ENCODE data around the gene ADAM12.
A peak's percentile ranks its signal among the peaks of the same experiment; 100 is the strongest.

ADAM12 gene

DNA sequence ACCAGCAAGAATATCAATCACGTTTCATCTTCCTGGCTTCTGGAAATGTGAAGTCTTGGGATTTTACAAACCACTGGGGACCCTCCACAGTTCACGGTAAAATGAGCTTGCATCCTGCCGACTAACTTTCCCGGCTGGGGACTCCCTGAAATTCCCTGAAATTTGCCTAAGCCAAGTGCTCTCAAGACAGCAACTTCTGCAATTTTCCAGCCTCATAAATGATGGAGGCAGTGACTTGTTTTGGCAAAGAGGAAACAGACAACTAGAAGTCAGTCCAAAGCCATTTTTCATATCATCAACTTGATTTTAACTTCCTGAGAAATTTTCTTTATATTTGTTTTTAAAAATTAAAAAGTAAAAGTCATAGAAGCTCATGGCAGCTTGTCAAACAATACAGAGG is 279.6 kb downstream of the ADAM12 start:
- TF ChIP-seq, protein P1, sequence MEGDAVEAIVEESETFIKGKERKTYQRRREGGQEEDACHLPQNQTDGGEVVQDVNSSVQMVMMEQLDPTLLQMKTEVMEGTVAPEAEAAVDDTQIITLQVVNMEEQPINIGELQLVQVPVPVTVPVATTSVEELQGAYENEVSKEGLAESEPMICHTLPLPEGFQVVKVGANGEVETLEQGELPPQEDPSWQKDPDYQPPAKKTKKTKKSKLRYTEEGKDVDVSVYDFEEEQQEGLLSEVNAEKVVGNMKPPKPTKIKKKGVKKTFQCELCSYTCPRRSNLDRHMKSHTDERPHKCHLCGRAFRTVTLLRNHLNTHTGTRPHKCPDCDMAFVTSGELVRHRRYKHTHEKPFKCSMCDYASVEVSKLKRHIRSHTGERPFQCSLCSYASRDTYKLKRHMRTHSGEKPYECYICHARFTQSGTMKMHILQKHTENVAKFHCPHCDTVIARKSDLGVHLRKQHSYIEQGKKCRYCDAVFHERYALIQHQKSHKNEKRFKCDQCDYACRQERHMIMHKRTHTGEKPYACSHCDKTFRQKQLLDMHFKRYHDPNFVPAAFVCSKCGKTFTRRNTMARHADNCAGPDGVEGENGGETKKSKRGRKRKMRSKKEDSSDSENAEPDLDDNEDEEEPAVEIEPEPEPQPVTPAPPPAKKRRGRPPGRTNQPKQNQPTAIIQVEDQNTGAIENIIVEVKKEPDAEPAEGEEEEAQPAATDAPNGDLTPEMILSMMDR (IDR thresholded peaks at IDR 0.05; ENCODE audit: control extremely low read depth, extremely low read depth, low read depth, missing control alignments) = no peak
- CTCF ChIA-PET = no interaction called here
- DNase-seq (ENCODE audit: extremely low spot score) = no peak
- POLR2A ChIA-PET = no interaction called here

DNA sequence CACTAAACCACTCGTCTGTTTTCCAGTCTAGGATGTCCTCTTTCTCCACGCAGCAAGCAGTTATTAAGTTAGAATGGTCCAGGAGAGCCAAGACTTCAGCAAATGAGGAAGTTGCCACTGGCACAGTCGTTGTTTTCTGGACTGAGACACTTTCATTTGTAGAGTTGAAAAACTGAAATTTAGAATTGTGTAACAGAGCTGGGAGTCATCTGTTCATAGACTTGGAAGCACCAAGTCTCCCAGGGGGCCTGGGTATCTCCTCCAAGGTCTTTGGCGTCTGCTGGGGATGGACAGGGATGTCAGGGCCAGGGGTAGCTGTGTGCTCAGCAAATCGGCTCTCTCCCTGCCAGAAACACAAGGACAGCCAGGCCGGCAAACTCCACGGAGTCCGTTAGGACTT is 283.5 kb downstream of the ADAM12 start:
- ChIA-PET CTCF (no interaction called here), POLR2A (no interaction called here)
- DNase-seq (ENCODE audit: extremely low spot score) = no peak
- TF ChIP-seq, protein P1 (IDR thresholded peaks at IDR 0.05; ENCODE audit: control extremely low read depth, extremely low read depth, low read depth, missing control alignments) = no peak

DNA sequence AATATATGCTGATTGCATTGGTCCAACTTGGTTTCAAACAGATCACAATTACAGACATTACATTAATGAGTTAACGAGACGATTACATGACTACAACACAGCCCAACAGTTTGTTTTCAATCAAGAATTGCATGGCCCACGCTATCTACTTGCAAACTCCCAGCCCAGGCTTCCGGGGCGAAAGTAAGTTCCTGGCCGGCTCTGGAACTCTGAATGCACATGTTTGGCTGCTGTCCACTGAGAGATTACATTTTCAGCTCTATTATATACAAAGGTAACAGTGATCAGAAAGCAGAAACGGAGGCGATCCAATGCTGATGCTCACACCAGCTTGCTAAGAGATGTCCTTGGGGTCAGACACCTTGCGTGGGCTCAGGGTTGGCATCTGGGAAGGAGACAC is 285.6 kb downstream of the ADAM12 start:
- ChIA-PET CTCF (interaction anchor here (1.8 to 2.2 kb wide), 2 partner anchors 11 to 16 kb away, joined by 3 to 5 read pairs; no protein-coding TSS in a partner anchor), POLR2A (no interaction called here)
- TF ChIP-seq, protein P1 (IDR thresholded peaks at IDR 0.05; ENCODE audit: control extremely low read depth, extremely low read depth, low read depth, missing control alignments) = no peak
- DNase-seq (ENCODE audit: extremely low spot score) = no peak

DNA sequence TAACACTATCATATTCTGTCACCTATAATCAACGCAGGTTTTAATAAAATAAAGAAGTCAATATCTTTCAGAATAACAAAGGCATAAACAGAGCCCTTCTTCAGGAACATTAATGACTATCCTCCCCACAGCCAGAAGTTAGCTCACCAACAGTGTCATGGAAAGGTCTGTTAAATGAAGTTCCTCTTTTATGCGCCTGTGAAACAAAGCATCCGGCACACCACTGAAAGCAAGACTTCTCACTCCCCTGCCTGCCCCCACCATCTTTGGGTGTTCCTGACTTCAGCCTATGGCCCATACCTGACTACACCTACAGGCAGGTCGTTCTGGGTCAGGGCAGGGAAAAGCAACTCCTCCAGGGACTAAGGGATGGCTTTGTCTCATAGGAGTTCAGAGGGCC is 286.5 kb downstream of the ADAM12 start:
- peak; percentile 56 for DNase-seq (ENCODE audit: extremely low spot score)
- ChIA-PET POLR2A (no interaction called here), CTCF (interaction anchor here (1.8 to 2.2 kb wide), 2 partner anchors 10 to 16 kb away, joined by 3 to 5 read pairs; no protein-coding TSS in a partner anchor)
- TF ChIP-seq, protein P1 (IDR thresholded peaks at IDR 0.05; ENCODE audit: control extremely low read depth, extremely low read depth, low read depth, missing control alignments) = no peak

DNA sequence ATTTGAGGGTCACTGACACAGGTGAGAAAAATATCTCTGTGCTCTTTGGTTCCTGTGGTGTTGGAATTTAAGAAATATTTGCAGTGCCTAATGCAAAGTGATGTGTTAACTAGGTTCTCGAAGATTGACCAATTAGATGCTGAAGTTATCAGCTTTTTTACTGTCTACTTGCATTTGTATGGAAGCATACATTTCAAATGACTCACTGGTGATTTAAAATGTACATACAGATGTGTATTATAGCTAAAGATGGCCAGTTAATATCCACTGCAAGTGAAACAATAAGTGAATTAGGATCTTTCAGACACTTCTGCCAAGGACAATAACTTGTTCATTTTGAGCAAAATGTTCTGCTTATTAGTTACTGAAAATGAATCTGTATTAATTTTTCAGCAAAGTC is 287.0 kb downstream of the ADAM12 start:
- no peak for DNase-seq (ENCODE audit: extremely low spot score)
- TF ChIP-seq, protein P1 (IDR thresholded peaks at IDR 0.05; ENCODE audit: control extremely low read depth, extremely low read depth, low read depth, missing control alignments) = no peak
- POLR2A ChIA-PET = no interaction called here
- CTCF ChIA-PET = interaction anchor here (1.8 to 2.2 kb wide), 2 partner anchors 10 to 17 kb away, joined by 3 to 5 read pairs; no protein-coding TSS in a partner anchor

DNA sequence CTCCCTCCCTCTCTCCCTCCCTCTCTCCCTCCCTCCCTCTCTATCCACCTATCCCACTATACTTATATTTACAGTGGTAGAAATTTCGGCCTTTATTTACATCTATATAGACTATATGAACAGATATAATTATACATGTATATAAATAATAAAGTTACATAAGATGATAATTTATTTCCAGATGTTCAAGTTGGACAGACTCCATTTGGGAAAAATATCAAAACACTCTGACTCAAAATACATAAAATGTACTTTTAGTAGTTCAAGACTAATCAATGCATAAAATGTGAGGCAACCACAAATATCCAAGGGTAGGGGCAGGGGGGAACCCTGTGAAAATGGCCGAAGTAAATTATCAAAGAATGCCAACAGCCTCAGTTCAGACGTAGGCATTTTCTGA is 288.9 kb downstream of the ADAM12 start:
- ChIA-PET POLR2A (no interaction called here), CTCF (interaction anchor here (1.0 kb wide), 1 partner anchor 16 kb away, joined by 4 read pairs; no protein-coding TSS in a partner anchor)
- TF ChIP-seq, protein P1 (IDR thresholded peaks at IDR 0.05; ENCODE audit: control extremely low read depth, extremely low read depth, low read depth, missing control alignments) = no peak
- no peak for DNase-seq (ENCODE audit: extremely low spot score)

DNA sequence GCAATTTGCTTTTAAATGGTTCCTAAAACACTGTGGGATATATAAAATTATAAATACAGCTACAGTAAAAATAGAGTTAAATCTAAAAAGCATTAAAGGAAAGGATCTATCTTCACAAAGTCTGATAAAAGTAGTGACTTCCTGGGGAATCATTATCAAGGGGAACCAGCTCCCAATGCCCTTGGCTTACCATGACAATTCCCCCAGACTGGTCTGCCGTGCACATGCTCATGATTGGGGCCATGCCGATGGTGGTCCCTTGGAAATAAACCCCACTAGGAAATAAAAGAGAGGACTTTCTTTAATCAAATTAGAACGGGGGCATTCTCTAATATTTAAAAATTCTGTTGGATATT is 290.1 kb downstream of the ADAM12 start:
- POLR2A ChIA-PET = no interaction called here
- TF ChIP-seq, protein P1 (IDR thresholded peaks at IDR 0.05; ENCODE audit: control extremely low read depth, extremely low read depth, low read depth, missing control alignments) = no peak
- CTCF ChIA-PET = interaction anchor here (0.9 to 2.2 kb wide), 4 partner anchors 9 to 116 kb away, joined by 3 to 10 read pairs (median 4); no protein-coding TSS in a partner anchor
- DNase-seq (ENCODE audit: extremely low spot score) = no peak
